Fibroblast of the aortic adventitia (primary cell): Measurements from ENCODE around the gene HERC5. TPM values are rescaled to one million over a fixed set of nuclear protein-coding genes. Genes with fewer than 3 reads are reported as not detected.

ENCODE experiments used
- DNase-seq: peaks from one replicate; pipeline ENCODE4 v3.0.0-alpha.2; 2010; ENCODE audit warnings: low read depth
- H3K4me3 ChIP-seq: 2 replicates; pipeline ENCODE4 v1.5.1; 2011; ENCODE audit warnings: low read depth, mild to moderate bottlenecking, control low read depth, low read length, moderate library complexity
- CTCF ChIP-seq: IDR thresholded peaks from 2 replicates; pipeline ENCODE4 v1.5.1; 2011; ENCODE audit warnings: mild to moderate bottlenecking, low read length, control low read depth, inconsistent platforms; ENCODE audit not compliant: insufficient read depth
- total RNA-seq: library from RNA; depleted of rRNA; stranded (reverse); fragments of >200 nt; gene quantifications from 2 replicates; pipeline ENCODE4 v1.2.3, GENCODE V29; 2012; ENCODE audit warnings: low replicate concordance

Gene HERC5
- total RNA-seq, 1 donor, result 1.5 TPM

- TF ChIP-seq CTCF, result no peak
- H3K4me3 ChIP-seq, result no peak overlapping the region
- no peak for DNase-seq
Measured at GRCh38 chr4:88458104-88458740, 1.3 kb downstream of the HERC5 start.

GRCh38 chr4:88465653-88466192, 8.8 kb downstream of the HERC5 start:
- no peak for DNase-seq
- TF ChIP-seq CTCF, result no peak
- no peak overlapping the region for H3K4me3 ChIP-seq

- no peak for DNase-seq
- TF ChIP-seq CTCF, result no peak
- no peak overlapping the region for H3K4me3 ChIP-seq
Measured at GRCh38 chr4:88467392-88467791, 10.5 kb downstream of the HERC5 start.

- TF ChIP-seq CTCF, result no peak
Measured at GRCh38 chr4:88477229-88477860, 20.4 kb downstream of the HERC5 start.

GRCh38 chr4:88478247-88478646, 21.3 kb downstream of the HERC5 start:
- TF ChIP-seq CTCF, result no peak
- no peak overlapping the region for H3K4me3 ChIP-seq
- no peak for DNase-seq

More at GRCh38 chr4:88477229-88477860, 20.4 kb downstream of the HERC5 start:
- no peak overlapping the region for H3K4me3 ChIP-seq
- no peak for DNase-seq

- DNase-seq, result peak; percentile 11
- H3K4me3 ChIP-seq, result no peak overlapping the region
- TF ChIP-seq CTCF, result no peak
Measured at GRCh38 chr4:88481537-88481936, 24.6 kb downstream of the HERC5 start.
